HepG2 (cell line): ENCODE measurements around the gene AHCYL2.

Source experiments
- BRCA1 ChIP-seq: sonication (generic); formaldehyde crosslinking; IDR thresholded peaks from 2 replicates; pipeline ENCODE4 v1.4.0; 2020; ENCODE audit warnings: missing genetic modification reagents
- CSRNP1 ChIP-seq: sonication (generic); formaldehyde crosslinking; IDR thresholded peaks from 2 replicates; pipeline ENCODE4 v1.8.1; 2023; ENCODE audit warnings: mild to moderate bottlenecking, missing genetic modification reagents
- CTCF ChIP-seq: sonication (generic); formaldehyde crosslinking; IDR thresholded peaks from 2 replicates; pipeline ENCODE4 v1.5.0; 2020; ENCODE audit warnings: mild to moderate bottlenecking, missing genetic modification reagents, moderate library complexity
- EHMT2 ChIP-seq: fragments of 200-600 bp; sonication (generic); IDR thresholded peaks from 2 replicates; pipeline ENCODE4 v1.7.0; 2017; ENCODE audit warnings: antibody characterized with exemption, low read depth, low read length, borderline replicate concordance
- POLR2A ChIP-seq, 2 experiments: IDR thresholded peaks; 2 replicates each; pipeline ENCODE4 v1.6.1; 2011; ENCODE audit warnings: low read depth in 2 of 2, low read length in 2 of 2, mild to moderate bottlenecking in 1 of 2, moderate library complexity in 1 of 2; ENCODE audit not compliant: insufficient read depth in 1 of 2
- RELA ChIP-seq: sonication (generic); formaldehyde crosslinking; IDR thresholded peaks from 2 replicates; pipeline ENCODE4 v1.4.0; 2020; ENCODE audit warnings: missing genetic modification reagents
- TAF1 ChIP-seq: sonication (generic); formaldehyde crosslinking; IDR thresholded peaks from 2 replicates; pipeline ENCODE4 v1.4.0; 2020; ENCODE audit warnings: missing genetic modification reagents
- TCF7L2 ChIP-seq: IDR thresholded peaks from 2 replicates; pipeline ENCODE4 v1.6.1; 2011; ENCODE audit warnings: mild to moderate bottlenecking, low read depth, low read length, moderate library complexity
- UBTF ChIP-seq: sonication (generic); formaldehyde crosslinking; IDR thresholded peaks from 2 replicates; pipeline ENCODE4 v1.4.0; 2020; ENCODE audit warnings: mild to moderate bottlenecking, missing genetic modification reagents
- ZNF274 ChIP-seq: sonication (generic); formaldehyde crosslinking; IDR thresholded peaks from 2 replicates; pipeline ENCODE4 v1.5.1; 2020; ENCODE audit warnings: mild to moderate bottlenecking, missing genetic modification reagents
- TF ChIP-seq, protein P1 (sequence below): sonication (generic); formaldehyde crosslinking; IDR thresholded peaks from 2 replicates; pipeline ENCODE4 v1.4.0; 2020; ENCODE audit warnings: missing genetic modification reagents
- TF ChIP-seq, protein P2 (sequence below): sonication (generic); formaldehyde crosslinking; IDR thresholded peaks from 2 replicates; pipeline ENCODE4 v1.8.0; 2022; ENCODE audit warnings: missing genetic modification reagents, mild to moderate bottlenecking, borderline replicate concordance
- TF ChIP-seq, protein P3 (sequence below): IDR thresholded peaks from 2 replicates; pipeline ENCODE4 v1.6.1; 2016; ENCODE audit warnings: mild to moderate bottlenecking, missing biosample characterization, missing genetic modification reagents
- TF ChIP-seq, protein P4 (sequence below), 2 experiments: sonication (generic) in 1 of 2; formaldehyde crosslinking in 1 of 2; IDR thresholded peaks; 2 replicates each; pipeline versions ENCODE4 v1.4.0 to v1.6.1; 2018 to 2020; ENCODE audit warnings: missing genetic modification reagents in 2 of 2, borderline replicate concordance in 1 of 2, low read depth in 1 of 2, mild to moderate bottlenecking in 1 of 2, missing biosample characterization in 1 of 2

DNA sequence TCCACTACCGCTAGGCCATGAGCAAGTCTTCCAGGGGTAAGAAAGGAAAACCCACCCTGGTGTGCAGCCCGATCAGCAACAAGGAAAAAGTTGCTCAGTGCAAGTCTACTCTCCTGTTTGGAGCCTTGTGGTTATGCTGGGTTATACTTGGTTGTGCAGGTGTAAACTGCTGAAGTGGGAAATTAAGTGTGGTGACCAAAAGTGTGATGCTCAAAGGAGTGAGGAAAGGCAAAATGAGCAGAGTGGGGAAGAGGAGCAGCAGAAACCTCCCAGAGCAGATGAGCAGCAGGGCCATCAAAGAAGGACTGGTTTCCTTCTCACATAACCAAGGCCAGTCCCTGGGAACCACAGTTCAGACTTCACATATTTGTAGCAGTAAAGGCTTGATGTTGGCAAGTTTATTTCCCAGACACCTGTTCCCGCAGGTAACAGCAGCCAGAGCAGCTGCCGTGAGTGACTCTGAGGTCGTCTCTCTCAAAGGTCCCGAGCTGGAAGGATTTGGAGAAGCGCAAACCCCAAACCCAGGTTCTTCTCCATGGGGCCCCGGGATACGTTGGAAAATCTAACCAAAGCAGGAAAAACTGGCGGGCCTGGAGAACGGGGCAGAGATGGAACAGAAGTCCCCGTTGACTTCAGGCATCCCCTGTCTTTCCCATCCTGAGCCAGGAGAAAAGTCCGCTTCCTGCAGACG lies 37.0 kb upstream of the AHCYL2 start:
- TF ChIP-seq CSRNP1 (CRISPR knock-in tag) = no peak
- TF ChIP-seq, protein P1, sequence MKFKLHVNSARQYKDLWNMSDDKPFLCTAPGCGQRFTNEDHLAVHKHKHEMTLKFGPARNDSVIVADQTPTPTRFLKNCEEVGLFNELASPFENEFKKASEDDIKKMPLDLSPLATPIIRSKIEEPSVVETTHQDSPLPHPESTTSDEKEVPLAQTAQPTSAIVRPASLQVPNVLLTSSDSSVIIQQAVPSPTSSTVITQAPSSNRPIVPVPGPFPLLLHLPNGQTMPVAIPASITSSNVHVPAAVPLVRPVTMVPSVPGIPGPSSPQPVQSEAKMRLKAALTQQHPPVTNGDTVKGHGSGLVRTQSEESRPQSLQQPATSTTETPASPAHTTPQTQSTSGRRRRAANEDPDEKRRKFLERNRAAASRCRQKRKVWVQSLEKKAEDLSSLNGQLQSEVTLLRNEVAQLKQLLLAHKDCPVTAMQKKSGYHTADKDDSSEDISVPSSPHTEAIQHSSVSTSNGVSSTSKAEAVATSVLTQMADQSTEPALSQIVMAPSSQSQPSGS = no peak
- TF ChIP-seq CTCF (CRISPR knock-in tag) = no peak
- TF ChIP-seq TCF7L2 = no peak
- TF ChIP-seq, protein P2, sequence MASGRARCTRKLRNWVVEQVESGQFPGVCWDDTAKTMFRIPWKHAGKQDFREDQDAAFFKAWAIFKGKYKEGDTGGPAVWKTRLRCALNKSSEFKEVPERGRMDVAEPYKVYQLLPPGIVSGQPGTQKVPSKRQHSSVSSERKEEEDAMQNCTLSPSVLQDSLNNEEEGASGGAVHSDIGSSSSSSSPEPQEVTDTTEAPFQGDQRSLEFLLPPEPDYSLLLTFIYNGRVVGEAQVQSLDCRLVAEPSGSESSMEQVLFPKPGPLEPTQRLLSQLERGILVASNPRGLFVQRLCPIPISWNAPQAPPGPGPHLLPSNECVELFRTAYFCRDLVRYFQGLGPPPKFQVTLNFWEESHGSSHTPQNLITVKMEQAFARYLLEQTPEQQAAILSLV (CRISPR knock-in tag) = no peak
- no peak for TF ChIP-seq RELA
- no peak for TF ChIP-seq TAF1 (CRISPR knock-in tag)
- no peak for TF ChIP-seq BRCA1 (CRISPR knock-in tag)
- no peak for TF ChIP-seq UBTF (CRISPR knock-in tag)
- no peak for TF ChIP-seq POLR2A (IDR thresholded peaks at IDR 0.05; ENCODE audit: insufficient read depth in 1 of 2, low read depth in 2 of 2, low read length in 2 of 2)
- no peak for TF ChIP-seq EHMT2
- TF ChIP-seq, protein P3, sequence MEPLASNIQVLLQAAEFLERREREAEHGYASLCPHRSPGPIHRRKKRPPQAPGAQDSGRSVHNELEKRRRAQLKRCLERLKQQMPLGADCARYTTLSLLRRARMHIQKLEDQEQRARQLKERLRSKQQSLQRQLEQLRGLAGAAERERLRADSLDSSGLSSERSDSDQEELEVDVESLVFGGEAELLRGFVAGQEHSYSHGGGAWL (CRISPR knock-in tag) = no peak
- TF ChIP-seq, protein P4, sequence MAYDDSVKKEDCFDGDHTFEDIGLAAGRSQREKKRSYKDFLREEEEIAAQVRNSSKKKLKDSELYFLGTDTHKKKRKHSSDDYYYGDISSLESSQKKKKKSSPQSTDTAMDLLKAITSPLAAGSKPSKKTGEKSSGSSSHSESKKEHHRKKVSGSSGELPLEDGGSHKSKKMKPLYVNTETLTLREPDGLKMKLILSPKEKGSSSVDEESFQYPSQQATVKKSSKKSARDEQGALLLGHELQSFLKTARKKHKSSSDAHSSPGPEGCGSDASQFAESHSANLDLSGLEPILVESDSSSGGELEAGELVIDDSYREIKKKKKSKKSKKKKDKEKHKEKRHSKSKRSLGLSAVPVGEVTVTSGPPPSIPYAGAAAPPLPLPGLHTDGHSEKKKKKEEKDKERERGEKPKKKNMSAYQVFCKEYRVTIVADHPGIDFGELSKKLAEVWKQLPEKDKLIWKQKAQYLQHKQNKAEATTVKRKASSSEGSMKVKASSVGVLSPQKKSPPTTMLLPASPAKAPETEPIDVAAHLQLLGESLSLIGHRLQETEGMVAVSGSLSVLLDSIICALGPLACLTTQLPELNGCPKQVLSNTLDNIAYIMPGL (CRISPR knock-in tag; IDR thresholded peaks at IDR 0.05; ENCODE audit: borderline replicate concordance in 1 of 2, low read depth in 1 of 2) = no peak
- TF ChIP-seq ZNF274 (CRISPR knock-in tag) = no peak
